GM12874 (cell line): ENCODE results near the gene PSG2.
"Not testable (repeated sequence)": the region's sequence is repeated elsewhere in the genome, so short reads cannot be mapped to it uniquely, and the experiment has no call there.

ENCODE experiments used
- TF ChIP-seq, protein P1 (sequence below): IDR thresholded peaks from 2 replicates; pipeline ENCODE4 v1.5.1; 2011; ENCODE audit warnings: low read depth, mild to moderate bottlenecking, control low read depth, low read length, moderate library complexity; ENCODE audit not compliant: insufficient read depth

PSG2 gene

DNA sequence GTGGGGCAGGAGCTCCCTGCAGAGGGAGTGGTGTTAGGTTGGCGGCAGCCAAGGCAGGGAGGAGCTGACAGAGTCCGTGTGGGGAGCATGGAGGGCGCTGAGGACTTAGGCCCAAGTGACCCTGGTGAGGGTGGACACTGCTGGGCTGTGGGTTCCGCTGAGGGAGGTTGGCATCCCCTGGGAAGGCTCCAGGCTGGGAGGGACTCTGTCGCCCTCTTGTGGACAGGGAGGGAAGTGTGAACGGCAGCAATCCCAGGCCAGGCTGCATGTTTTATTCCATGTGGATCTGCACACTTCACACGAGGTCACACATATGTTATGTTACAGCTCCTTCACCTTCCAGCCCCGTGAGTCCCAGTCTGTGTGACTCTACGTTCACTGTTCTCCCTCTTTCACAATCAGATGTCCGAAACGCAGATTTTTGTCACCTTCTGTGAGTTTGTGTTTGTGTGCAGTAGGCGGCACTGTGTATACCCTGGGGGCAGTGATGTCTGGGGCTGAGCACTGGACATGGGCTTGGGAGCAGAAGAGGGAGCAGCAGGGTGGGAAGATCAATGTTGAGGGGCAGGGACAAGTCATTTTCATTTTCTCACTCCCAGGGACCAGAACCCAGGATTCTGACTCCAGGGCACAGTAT lies 1.8 kb upstream of the PSG2 start:
- TF ChIP-seq, protein P1, sequence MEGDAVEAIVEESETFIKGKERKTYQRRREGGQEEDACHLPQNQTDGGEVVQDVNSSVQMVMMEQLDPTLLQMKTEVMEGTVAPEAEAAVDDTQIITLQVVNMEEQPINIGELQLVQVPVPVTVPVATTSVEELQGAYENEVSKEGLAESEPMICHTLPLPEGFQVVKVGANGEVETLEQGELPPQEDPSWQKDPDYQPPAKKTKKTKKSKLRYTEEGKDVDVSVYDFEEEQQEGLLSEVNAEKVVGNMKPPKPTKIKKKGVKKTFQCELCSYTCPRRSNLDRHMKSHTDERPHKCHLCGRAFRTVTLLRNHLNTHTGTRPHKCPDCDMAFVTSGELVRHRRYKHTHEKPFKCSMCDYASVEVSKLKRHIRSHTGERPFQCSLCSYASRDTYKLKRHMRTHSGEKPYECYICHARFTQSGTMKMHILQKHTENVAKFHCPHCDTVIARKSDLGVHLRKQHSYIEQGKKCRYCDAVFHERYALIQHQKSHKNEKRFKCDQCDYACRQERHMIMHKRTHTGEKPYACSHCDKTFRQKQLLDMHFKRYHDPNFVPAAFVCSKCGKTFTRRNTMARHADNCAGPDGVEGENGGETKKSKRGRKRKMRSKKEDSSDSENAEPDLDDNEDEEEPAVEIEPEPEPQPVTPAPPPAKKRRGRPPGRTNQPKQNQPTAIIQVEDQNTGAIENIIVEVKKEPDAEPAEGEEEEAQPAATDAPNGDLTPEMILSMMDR: peak; percentile 30; the same call in 1 of the 2 replicates

DNA sequence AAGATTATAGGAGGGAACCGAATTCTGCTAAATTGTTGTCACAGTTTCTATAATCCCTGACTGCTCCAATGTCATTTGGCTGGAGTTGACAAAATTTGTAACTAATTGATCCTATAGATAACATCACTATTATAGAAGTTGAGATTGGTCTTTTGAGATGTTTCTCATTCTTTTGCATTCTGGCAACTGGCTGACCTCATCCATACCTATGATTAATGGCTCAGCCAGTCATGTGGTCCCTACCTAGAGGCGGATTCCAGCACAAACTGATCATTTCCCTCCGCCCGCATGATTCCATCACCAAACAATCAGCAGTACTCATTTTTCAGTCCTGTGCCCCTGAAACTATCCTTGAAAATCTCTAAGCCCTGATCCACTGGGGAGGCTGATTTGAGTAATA lies 4.2 kb downstream of the PSG2 start:
- TF ChIP-seq, protein P1: no peak

DNA sequence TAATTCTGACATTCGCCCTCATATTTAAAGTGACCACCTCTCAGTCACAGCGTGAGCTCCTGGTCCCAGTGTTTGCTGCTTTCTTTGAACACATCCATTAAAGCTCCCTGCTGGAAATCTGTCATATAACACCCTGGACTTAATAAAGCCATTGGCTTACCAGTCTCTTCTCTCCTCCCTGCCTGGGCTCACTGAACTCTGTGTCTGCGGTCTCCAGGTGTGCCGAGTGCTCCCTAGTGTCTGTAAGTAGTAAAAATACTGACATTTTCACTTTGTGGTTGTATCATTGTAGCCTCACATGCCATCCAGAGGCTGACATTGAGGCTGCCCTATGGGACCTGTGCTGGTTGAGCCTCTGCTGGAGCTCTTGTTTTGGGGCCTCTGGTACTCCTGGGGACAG lies 53.6 kb downstream of the PSG2 start:
- TF ChIP-seq, protein P1: no peak

DNA sequence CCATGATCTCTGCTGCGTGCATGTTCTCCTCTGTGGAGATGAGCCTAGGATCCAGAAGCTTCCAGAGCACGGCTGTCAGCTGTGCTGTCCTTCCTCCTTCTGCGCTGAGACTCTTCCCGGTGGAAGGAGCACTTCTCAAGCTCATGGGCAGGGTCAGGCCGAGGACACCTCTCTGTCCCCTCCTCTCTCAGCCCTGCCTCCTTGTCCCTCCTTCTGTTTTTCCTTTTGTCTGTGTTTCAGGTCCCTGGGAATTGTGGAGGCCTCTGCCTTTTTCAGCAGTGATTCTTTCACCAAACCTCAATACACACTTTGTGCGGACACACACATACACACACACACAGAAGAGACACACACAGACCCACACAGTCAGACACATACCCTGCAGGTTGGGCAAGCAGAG lies 56.1 kb downstream of the PSG2 start, which contains the start of gene PSG11:
Gene PSG11, minus strand, starts transcription at position 101 of the 400 bp plus-strand sequence. Its CDS starts 97 bp downstream, at position 4.
- TF ChIP-seq, protein P1: not testable (repeated sequence)
